ENCODE measurements around the gene NFYB. TPM values are rescaled to one million over a fixed set of nuclear protein-coding genes. Genes with fewer than 3 reads are reported as not detected.

The NFYB gene
- total RNA-seq, 2 donors from 2014 or later = 11.7 to 13.7 TPM

- no peak for DNase-seq
- no peak for ATAC-seq
- H3K27ac Mint-ChIP-seq = no peak overlapping the region
Observed at GRCh38 chr12:104090685-104091084, 47.3 kb downstream of the NFYB start.

GRCh38 chr12:104083769-104084475 lies 54.1 kb downstream of the NFYB start:
- DNase-seq (no peak), ATAC-seq (no peak)
- Mint-ChIP-seq H3K4me3 (no peak overlapping the region), H3K36me3 (ENCODE audit: low read depth) (peaks cover 14% of the 10 kb centered on the region), H3K27ac (peak overlapping the region; percentile 89), H3K27me3 (no peaks in the 10 kb centered on the region), H3K4me1 (peaks cover 16% of the 10 kb centered on the region)
- H3K9me3 ChIP-seq (ENCODE audit: control insufficient read depth, low read length, poor library complexity, severe bottlenecking) = no peaks in the 10 kb centered on the region

More at GRCh38 chr12:104090685-104091084, 47.3 kb downstream of the NFYB start:
- no peaks in the 10 kb centered on the region for H3K9me3 ChIP-seq (ENCODE audit: control insufficient read depth, low read length, poor library complexity, severe bottlenecking)
- peaks cover 9% of the 10 kb centered on the region for H3K4me1 Mint-ChIP-seq
- no peak overlapping the region for H3K4me3 Mint-ChIP-seq
- H3K27me3 Mint-ChIP-seq = no peaks in the 10 kb centered on the region
- H3K36me3 Mint-ChIP-seq (ENCODE audit: low read depth) = peaks cover 2% of the 10 kb centered on the region

GRCh38 chr12:104080764-104081163 lies 57.2 kb downstream of the NFYB start:
- H3K36me3 Mint-ChIP-seq (ENCODE audit: low read depth) = peaks cover 22% of the 10 kb centered on the region
- H3K4me3 Mint-ChIP-seq = no peak overlapping the region
- no peaks in the 10 kb centered on the region for H3K27me3 Mint-ChIP-seq
- DNase-seq = no peak
- ATAC-seq = no peak
- H3K9me3 ChIP-seq (ENCODE audit: control insufficient read depth, low read length, poor library complexity, severe bottlenecking) = no peaks in the 10 kb centered on the region
- peaks cover 25% of the 10 kb centered on the region for H3K4me1 Mint-ChIP-seq
- H3K27ac Mint-ChIP-seq = no peak overlapping the region

GRCh38 chr12:104079024-104079423 lies 59.0 kb downstream of the NFYB start:
- no peaks in the 10 kb centered on the region for H3K9me3 ChIP-seq (ENCODE audit: control insufficient read depth, low read length, poor library complexity, severe bottlenecking)
- peaks cover 21% of the 10 kb centered on the region for H3K4me1 Mint-ChIP-seq
- no peak overlapping the region for H3K4me3 Mint-ChIP-seq
- no peaks in the 10 kb centered on the region for H3K27me3 Mint-ChIP-seq
- peaks cover 14% of the 10 kb centered on the region for H3K36me3 Mint-ChIP-seq (ENCODE audit: low read depth)
- no peak overlapping the region for H3K27ac Mint-ChIP-seq
- no peak for DNase-seq
- ATAC-seq = no peak

GRCh38 chr12:104073699-104074098 lies 64.3 kb downstream of the NFYB start:
- H3K9me3 ChIP-seq (ENCODE audit: control insufficient read depth, low read length, poor library complexity, severe bottlenecking) = no peaks in the 10 kb centered on the region
- Mint-ChIP-seq H3K4me3 (no peak overlapping the region), H3K4me1 (peaks cover 20% of the 10 kb centered on the region), H3K36me3 (ENCODE audit: low read depth) (peaks cover 13% of the 10 kb centered on the region), H3K27me3 (no peaks in the 10 kb centered on the region), H3K27ac (no peak overlapping the region)
- ATAC-seq (no peak), DNase-seq (no peak)

DNA sequence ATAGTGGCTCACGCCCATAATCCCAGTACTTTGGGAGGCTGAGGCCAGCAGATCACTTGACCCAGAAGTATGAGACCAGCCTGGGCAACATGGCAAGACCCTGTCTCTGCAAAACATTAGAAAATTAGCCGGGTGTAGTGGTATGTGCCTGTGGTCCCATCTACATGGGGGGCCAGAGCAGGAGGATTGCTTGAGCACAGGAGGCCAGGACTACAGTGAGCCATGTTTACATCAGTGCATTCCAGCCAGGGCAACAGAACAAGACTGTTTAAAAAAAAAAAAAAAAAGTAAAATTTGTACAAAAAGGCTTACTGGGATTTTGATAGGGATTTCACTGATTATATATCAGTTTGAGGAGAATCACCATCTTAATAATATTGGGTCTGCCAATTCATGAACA lies 65.9 kb downstream of the NFYB start:
- no peak for ATAC-seq
- no peaks in the 10 kb centered on the region for H3K9me3 ChIP-seq (ENCODE audit: control insufficient read depth, low read length, poor library complexity, severe bottlenecking)
- H3K4me3 Mint-ChIP-seq = no peak overlapping the region
- no peaks in the 10 kb centered on the region for H3K27me3 Mint-ChIP-seq
- H3K27ac Mint-ChIP-seq = no peak overlapping the region
- no peak for DNase-seq
- peaks cover 10% of the 10 kb centered on the region for H3K36me3 Mint-ChIP-seq (ENCODE audit: low read depth)
- peaks cover 30% of the 10 kb centered on the region for H3K4me1 Mint-ChIP-seq

Other genes starting within 250 kb of the NFYB start
- 100 to 1,000 TPM; 339 to 429 TPM for gene HSP90B1, start 207.8 kb downstream of the NFYB start, total RNA-seq
- gene TDG, start 172.3 kb downstream of the NFYB start, total RNA-seq = 10 to 100 TPM; 27.0 to 30.4 TPM
- gene GLT8D2, start 88.0 kb downstream of the NFYB start, total RNA-seq = not detected
- gene HCFC2, start 73.7 kb downstream of the NFYB start, total RNA-seq = 10 to 100 TPM; 13.9 to 15.2 TPM
- 10 to 100 TPM; 33.5 to 47.2 TPM for gene TXNRD1, start 77.6 kb upstream of the NFYB start, total RNA-seq
- gene EID3, start 165.5 kb upstream of the NFYB start, total RNA-seq = 10 to 100 TPM; 12.2 to 13.7 TPM